HuH-7 (cell line): ENCODE data around the gene ACTMAP.
"Not testable (repeated sequence)": the region's sequence is repeated elsewhere in the genome, so short reads cannot be mapped to it uniquely, and the experiment has no call there.

Experiments used
- DNase-seq: peaks from one replicate; pipeline ENCODE4 v3.0.0; 2011; ENCODE audit warnings: low spot score

The ACTMAP gene

GRCh38 chr19:40750058-40750873 is at the start of gene ACTMAP:
Gene ACTMAP (minus strand): TSS chr19:40750477. CDS start chr19:40749803, 674 bp downstream.
- peak; percentile 98 for DNase-seq

DNA sequence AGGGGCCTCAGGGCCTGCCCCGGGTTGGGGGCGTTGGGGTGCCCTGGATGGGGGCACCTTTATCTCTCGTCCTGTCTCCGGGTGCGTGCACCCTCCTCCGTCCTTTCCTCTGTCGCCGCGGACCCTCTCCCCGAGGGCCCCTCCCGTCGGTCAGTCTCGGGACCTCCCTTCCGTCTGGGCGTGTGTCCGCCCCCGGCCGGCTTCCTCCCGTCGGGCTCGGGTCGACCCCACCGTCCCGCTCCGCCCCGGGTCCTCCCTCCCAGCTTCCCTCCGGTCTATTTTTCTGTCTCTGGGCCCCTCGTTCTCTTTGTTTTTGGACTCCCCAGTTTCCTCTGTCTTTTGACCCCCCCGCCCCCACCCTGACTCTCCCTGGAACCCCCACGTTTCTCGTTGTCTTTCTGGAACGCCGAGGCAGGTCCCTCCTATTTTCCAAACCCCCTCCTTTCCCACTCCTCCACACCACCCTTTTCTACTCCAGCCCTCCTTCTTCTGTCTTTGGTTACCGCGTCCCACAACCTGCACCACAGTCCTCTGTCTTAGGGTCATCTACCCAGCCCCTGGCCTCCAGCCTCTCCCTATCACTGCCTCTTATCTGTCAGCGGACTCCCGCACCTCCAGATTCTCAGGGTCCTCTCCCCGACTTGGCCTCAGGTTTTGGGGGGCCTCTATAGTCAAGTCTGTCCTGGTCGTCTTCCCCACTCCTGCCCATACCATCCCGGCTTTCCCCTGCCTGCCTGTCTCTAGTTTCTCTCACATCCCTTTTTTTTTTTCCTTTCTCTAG is 49.5 kb upstream of the ACTMAP start:
- peak; percentile 50 for DNase-seq

GRCh38 chr19:40798683-40799557 is 48.6 kb upstream of the ACTMAP start, which contains the start of gene EGLN2:
Gene EGLN2 (plus strand): TSS chr19:40799191. CDS start chr19:40800573, 1,382 bp downstream.
- peak; percentile 97 for DNase-seq

DNA sequence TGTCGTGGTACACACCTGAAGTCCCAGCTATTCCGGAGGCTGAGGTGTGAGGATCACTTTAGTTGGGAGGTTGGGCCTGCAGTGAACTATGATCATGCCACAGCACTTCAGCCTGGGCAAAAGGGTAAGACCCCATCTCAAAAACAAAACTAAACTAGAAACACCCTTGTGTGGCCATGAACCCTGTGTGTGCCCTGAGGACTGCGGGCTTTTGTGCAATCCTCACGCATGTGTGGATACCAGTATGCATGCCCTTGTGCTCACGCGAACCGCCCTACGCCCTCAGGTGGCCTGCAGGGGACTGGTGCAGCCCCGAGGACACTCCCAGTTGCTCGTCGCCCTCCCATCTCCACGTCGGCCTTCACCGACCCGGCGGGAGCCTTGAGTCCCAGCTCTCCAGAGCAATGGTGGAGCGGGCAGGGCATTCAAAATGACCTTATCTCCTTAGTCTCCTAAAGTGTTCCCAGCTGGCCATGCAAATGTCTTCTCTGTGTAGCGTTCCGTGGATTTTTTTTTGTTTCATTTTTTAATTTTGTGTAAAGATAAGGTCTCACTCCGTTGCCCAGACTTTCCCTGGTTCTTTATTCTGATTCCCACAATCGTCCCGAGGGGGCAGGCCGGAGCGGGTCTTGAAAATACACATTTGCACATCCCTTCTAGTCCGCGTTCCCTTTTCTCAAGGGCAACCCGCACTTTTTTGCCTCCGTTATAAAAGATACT is 47.8 kb upstream of the ACTMAP start:
- peak; percentile 97 for DNase-seq

DNA sequence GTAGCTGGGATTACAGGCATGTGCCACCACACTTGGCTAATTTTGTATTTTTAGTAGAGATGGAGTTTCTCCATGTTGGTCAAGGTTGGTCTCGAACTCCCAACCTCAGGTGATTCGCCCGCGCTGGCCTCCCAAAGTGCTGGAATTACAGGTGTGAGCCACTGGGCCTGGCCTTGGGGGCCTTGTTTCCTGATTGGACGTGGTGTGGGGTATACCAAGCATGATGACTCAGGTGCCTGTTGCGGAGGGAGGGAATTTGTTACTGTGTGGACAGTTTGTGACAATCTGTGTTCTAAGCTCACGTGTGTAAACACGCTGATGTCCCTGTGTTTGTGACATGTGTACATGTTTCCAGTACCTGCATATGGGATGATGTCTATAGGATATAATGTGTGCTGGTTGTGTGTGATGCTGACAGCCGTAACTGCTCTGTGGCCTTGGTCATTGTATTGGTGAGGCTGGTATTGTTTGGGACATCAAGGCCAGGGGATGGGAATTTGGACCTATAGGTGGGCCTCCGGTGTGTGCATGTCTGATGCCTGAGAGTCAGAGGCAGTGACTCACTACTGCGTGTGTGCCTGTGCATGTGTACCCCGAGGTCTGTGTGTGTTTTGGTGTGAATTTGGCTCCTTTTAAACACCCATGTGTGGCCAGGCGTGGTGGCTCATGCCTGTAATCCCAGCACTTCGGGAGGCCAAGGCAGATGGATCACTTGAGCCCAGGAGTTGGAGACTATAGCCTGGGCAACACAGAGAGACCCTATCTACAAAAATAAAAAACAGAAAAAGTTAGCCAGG is 47.1 kb upstream of the ACTMAP start:
- DNase-seq, result no peak

GRCh38 chr19:40791996-40792395 is 41.7 kb upstream of the ACTMAP start:
- no peak for DNase-seq

DNA sequence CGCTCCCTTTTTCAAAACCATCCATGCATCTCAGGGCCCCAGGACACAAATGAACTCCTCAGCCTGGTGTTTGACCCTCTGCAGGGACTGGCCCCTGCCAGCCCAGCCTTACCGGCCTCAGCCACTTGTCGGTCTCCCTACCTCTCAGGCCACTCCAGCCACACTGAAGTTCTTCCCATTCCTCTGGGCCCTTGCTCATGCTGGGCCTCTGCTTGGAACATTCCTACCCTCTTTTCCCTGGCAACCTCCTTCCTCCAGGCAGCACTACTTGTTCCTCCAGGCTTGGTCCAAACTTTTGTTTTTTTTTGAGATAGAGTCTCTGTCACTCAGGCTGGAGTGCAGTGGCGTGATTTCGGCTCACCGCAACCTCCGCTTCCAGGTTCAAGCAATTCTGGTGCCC is 41.1 kb upstream of the ACTMAP start:
- no peak for DNase-seq

DNA sequence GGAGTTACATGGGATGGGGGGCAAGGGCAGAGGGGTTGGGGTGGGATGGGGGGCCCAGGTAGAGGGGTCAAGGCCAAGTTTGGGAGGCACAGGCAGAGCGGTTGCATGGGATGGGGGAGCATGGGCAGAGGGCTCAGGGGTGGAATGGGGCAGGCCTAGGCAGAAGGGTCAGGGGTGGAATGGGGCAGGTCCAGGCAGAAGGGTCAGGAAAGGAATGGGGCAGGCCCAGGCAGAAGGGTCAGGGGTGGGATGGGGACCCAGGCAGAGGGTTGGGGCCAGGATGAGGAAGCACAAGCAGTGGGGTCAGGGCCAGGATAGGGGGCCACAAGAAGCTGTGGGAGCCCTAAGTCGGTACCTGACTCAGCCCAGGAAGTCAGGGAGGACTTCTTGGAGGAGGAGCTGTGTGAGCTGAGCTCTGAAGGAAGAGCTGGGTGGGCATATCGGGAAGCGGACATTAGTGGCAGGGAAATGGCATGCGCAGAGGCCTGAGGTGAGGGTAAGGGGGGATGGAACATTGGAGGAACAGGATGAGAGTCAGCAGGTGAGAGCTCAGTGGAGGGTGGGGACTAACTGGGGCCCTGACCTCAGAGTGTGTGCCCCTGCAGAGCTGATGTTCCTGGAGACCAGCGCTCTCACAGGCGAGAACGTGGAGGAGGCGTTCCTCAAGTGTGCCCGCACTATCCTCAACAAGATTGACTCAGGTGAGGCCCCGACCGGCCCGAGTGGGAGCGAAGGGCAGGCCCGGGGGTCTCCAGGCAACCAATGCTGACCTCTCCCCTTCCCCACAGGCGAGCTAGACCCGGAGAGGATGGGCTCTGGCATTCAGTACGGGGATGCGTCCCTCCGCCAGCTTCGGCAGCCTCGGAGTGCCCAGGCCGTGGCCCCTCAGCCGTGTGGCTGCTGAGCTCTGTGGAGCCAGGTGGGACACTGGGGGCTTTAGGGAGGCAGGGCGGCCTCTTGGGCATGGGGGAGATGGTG is 36.1 kb upstream of the ACTMAP start:
- DNase-seq, result no peak

DNA sequence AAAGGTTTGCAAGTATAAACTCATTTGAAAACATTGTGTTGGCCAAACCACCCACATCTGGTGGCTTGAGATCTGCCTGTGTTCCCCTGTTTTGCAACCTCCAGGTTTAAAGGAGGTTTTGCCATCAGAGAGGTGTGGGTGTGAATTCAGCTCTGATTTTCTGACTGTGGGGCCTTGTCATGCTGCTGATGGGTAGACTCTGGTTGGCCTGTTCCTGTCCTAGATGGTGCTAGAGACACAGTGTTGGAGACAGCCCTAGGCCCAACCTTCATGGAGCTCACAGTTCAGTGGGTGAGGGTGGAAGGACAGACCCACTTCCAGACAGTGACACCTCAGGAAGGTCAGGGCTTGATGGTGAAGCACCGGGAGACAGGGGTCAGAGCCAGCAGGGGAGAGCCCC is 35.2 kb upstream of the ACTMAP start:
- no peak for DNase-seq

- DNase-seq, result not testable (repeated sequence)
Observed at GRCh38 chr19:40784146-40784545, 33.9 kb upstream of the ACTMAP start.

GRCh38 chr19:40783711-40784110 is 33.4 kb upstream of the ACTMAP start:
- no peak for DNase-seq

- no peak for DNase-seq
Observed at GRCh38 chr19:40781140-40781539, 30.9 kb upstream of the ACTMAP start.

DNA sequence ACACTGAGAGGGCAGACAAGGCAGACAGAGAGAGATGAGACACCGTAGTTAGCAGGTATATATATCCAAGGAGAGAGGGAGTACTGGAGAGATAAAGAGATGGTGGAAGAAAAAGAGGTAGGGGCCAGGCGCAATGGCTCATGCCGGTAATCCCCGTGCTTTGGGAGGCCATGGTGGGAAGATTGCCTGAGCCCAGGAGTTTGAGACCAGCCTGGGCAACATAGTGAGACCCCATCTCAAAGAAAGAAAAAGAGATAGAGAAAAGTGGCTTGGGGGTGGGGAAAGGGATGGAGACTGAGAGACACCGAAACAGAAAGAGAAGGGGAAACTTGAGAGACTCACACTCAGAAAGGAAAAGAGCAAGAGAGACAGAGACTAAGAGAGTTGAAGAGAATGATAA is 30.3 kb upstream of the ACTMAP start:
- no peak for DNase-seq

- no peak for DNase-seq
Observed at GRCh38 chr19:40778706-40779284, 28.5 kb upstream of the ACTMAP start.

GRCh38 chr19:40777937-40778705 is 27.8 kb upstream of the ACTMAP start, which contains the start of gene RAB4B:
Gene RAB4B (plus strand): TSS chr19:40778247. CDS start chr19:40778376, 129 bp downstream.
- DNase-seq, result peak; percentile 97

DNA sequence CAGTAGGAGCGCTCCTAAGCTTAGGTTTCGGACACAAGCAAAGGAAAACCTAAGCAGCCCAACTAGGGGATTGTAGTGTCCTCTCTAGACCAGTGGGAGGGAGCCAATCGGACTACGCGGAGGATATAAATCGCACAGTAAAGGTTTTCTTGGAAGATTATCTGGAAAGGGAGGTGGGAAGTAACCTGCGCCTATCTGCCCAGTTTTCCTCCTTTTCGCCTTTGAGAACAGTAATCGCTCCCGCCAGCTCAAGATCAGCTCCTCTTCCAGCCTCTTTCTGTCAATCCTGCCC is 27.3 kb upstream of the ACTMAP start:
- DNase-seq, result no peak

DNA sequence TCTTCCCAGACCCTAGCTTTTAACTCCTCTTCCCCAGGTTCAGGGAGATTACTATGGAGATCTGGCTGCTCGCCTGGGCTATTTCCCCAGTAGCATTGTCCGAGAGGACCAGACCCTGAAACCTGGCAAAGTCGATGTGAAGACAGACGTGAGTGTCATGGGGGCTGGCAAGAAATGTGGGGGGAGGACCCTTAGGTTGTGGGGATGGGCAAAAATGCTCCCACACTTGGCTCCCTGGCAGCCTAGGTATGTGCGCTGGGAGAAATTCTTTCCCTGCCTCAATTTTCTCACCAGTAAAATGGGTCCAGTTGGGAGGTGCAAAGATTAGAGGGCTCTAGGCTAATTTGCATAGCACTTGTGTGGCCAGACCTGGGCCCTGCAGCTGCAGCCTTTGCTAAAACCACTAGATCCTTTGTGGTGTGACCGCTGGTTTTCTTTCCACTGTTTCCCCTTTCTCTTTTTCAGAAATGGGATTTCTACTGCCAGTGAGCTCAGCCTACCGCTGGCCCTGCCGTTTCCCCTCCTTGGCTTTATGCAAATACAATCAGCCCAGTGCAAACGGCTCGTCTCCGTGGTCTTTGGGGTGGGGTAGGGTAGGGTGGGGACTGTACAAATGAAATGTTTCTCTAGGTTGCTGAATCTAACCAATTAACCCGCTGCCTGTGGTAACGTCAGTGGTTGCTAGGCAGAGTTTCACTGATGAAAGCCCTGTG is 26.8 kb upstream of the ACTMAP start:
- DNase-seq, result peak; percentile 91

- no peak for DNase-seq
Observed at GRCh38 chr19:40776364-40776763, 26.1 kb upstream of the ACTMAP start.
